ENCODE data around the gene HEYL. TPM values are rescaled to one million over a fixed set of nuclear protein-coding genes. Genes with fewer than 3 reads are reported as not detected.

The HEYL gene
- total RNA-seq, 1 experiment from 2014 or later, result 8.8 TPM

DNA sequence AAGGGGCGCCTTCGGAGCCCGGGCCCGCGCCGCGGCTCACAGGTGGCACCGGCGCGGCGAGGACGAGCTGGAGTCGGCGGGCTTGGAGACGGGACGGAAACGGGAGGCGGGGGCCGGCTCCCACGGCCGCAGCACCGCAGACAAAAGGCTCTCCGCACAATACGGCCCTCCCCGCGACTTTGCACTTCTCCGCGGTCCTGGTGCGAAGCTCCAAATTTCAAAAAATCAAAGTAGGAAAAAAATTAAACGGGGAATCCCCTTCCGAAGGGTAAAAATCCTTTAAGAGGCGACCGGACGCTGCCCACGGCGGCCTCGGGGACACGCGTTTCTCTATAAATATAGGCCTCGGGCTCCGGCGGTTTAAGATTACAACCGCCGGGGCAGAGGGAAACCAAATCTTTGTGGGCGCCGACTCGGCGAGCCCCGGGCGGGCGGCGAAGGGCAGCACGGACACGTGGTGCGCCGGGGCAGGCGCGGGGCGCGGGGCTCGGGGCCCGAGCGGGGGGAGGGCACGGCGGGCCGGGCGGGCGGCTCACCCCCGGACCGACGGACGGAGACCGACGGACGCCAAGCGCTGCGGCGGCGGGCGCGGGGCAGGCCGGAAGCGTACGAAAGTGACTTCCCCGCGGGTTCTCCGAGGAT is 63.3 kb downstream of the HEYL start:
- ATAC-seq (peak; percentile 9; the same call in 1 of the 2 replicates), DNase-seq (ENCODE audit: low read depth, low spot score) (no peak)
- H3K79me2 ChIP-seq (ENCODE audit: insufficient read depth, low read length), result peaks cover 55% of the 10 kb centered on the region
- peaks cover 11 to 23% of the 10 kb centered on the region in 2 experiments for H3K4me1 ChIP-seq (ENCODE audit: control insufficient read depth in 1 of 2, insufficient read depth in 2 of 2, low read length in 2 of 2)
- no peak overlapping the region for H2AFZ ChIP-seq (ENCODE audit: low read depth, low read length, poor library complexity, severe bottlenecking)
- ChIA-PET CTCF (interaction anchor here (0.9 to 1.0 kb wide), 2 partner anchors 14 to 469 kb away, joined by 3 read pairs; no protein-coding TSS in a partner anchor), POLR2A (interaction anchor here (1.2 kb wide), 1 partner anchor 34 kb away, joined by 3 read pairs; no protein-coding TSS in a partner anchor), RAD21 (ENCODE audit: low non-redundant PET in 1 of 2, low total read pairs in 2 of 2, uncharacterized antibody in 2 of 2, unreplicated experiment in 2 of 2) (no interaction called here)
- intact Hi-C loops (cut with micrococcal nuclease), result no loop called here
- H3K9ac ChIP-seq (ENCODE audit: low read length), result peak overlapping the region; percentile 93
- H4K20me1 ChIP-seq (ENCODE audit: insufficient read depth), result peaks cover 34% of the 10 kb centered on the region; the same call in 1 of the 2 replicates
- no TSS peak for BruUV-seq (replicated peaks)
- H3K36me3 ChIP-seq (ENCODE audit: control insufficient read depth in 1 of 2, insufficient read depth in 2 of 2, low read length in 2 of 2), result peaks cover 32 to 44% of the 10 kb centered on the region in 2 experiments
- H3K27me3 ChIP-seq (ENCODE audit: insufficient read depth, low read length), result no peaks in the 10 kb centered on the region
- H3K9me3 ChIP-seq (ENCODE audit: control insufficient read depth in 1 of 2, insufficient read depth in 1 of 2, low read depth in 1 of 2, low read length in 2 of 2), result no peaks in the 10 kb centered on the region
- peak overlapping the region; percentile 78 to 87 for H3K4me3 ChIP-seq (replicated peaks in 1 of 2; ENCODE audit: low read depth in 1 of 2, low read length in 2 of 2)
- no peaks in the 10 kb centered on the region for H3K9me2 ChIP-seq (ENCODE audit: insufficient read depth)
- peak overlapping the region; percentile 83 for H3K4me2 ChIP-seq (ENCODE audit: low read length)
- TF ChIP-seq ZFX (IDR thresholded peaks at IDR 0.05) (peak; percentile 69; the same call in 1 of the 2 replicates), SRF (IDR thresholded peaks at IDR 0.05; ENCODE audit: low read depth) (no peak)
- H3K27ac ChIP-seq (ENCODE audit: low read depth, low read length), result peak overlapping the region; percentile 79

DNA sequence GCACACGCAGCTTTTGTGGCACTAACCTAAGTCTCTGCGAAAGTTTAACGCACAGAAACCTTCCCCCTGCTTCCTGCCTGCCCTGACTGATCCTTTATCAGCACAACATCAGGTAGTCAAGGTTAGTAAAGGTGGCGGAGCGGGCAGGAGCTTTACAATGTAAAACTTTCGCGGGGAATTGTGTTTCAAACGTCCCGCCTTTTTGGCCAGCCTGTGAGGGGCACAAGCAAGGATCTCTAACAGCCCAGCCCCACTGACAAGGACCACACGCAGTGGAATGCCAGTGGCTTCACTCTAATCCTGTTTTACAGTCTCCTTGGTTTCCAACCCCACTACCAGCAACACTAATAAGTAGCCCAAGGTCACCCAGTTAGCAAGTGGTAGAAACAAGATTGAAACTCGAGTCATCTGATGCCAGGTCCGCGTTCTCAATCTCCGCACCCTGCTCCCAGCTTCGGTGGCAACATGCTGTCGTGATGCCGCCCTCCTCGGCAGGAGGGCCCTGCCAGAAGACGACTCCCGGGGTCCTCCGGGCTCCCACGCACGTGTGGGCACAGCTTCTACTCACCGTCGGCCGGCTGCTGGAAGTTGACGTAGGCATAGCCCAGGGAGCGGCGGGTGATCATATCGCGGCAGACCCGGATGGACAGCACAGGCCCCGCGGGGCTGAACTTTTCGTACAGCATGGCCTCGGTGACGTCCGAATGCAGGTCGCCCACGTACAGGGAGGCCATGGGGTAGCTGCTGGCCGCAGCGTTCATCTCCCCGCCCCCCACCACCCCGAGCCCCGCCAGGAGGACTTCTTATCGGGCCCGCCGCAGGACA is 64.0 kb downstream of the HEYL start:
- POLR2A ChIA-PET, result interaction anchor here (1.2 kb wide), 1 partner anchor 34 kb away, joined by 3 read pairs; no protein-coding TSS in a partner anchor
- DNase-seq (ENCODE audit: low read depth, low spot score) (no peak), ATAC-seq (peak; percentile 22; the same call in 1 of the 2 replicates)
- Histone ChIP-seq H2AFZ (ENCODE audit: low read depth, low read length, poor library complexity, severe bottlenecking) (no peak overlapping the region), H3K9me2 (ENCODE audit: insufficient read depth) (no peaks in the 10 kb centered on the region), H3K36me3 (ENCODE audit: control insufficient read depth in 1 of 2, insufficient read depth in 2 of 2, low read length in 2 of 2) (peaks cover 39 to 51% of the 10 kb centered on the region in 2 experiments), H3K27me3 (ENCODE audit: insufficient read depth, low read length) (no peaks in the 10 kb centered on the region), H3K9me3 (ENCODE audit: control insufficient read depth in 1 of 2, insufficient read depth in 1 of 2, low read depth in 1 of 2, low read length in 2 of 2) (no peaks in the 10 kb centered on the region), H3K9ac (ENCODE audit: low read length) (peak overlapping the region; percentile 93), H3K4me3 (replicated peaks in 1 of 2; ENCODE audit: low read depth in 1 of 2, low read length in 2 of 2) (peak overlapping the region; percentile 78 to 87), H4K20me1 (ENCODE audit: insufficient read depth) (peaks cover 37% of the 10 kb centered on the region; the same call in 1 of the 2 replicates), H3K4me2 (ENCODE audit: low read length) (peak overlapping the region; percentile 83), H3K27ac (ENCODE audit: low read depth, low read length) (peak overlapping the region; percentile 79), H3K79me2 (ENCODE audit: insufficient read depth, low read length) (peaks cover 62% of the 10 kb centered on the region), H3K4me1 (ENCODE audit: control insufficient read depth in 1 of 2, insufficient read depth in 2 of 2, low read length in 2 of 2) (peaks cover 11 to 23% of the 10 kb centered on the region in 2 experiments)
- RAD21 ChIA-PET (ENCODE audit: low non-redundant PET in 1 of 2, low total read pairs in 2 of 2, uncharacterized antibody in 2 of 2, unreplicated experiment in 2 of 2), result no interaction called here
- intact Hi-C loops (cut with micrococcal nuclease), result no loop called here
- TF ChIP-seq EGR1 (IDR thresholded peaks at IDR 0.05; ENCODE audit: low read depth) (0 out of 2 replicates have a peak, but pooled peaks have one; percentile 17), SP1 (IDR thresholded peaks at IDR 0.05; ENCODE audit: low read depth) (no peak)
- BruUV-seq (replicated peaks), result TSS peak; percentile 40
- CTCF ChIA-PET, result no interaction called here

Measured in HCT116 (cell line).